Epidermal melanocyte (primary cell): ENCODE measurements around the gene SF3B6.
"Not testable (repeated sequence)": the region's sequence is repeated elsewhere in the genome, so short reads cannot be mapped to it uniquely, and the experiment has no call there.

Source experiments
- DNase-seq: peaks from one replicate; pipeline ENCODE4 v3.0.0; 2011; ENCODE audit warnings: low spot score; ENCODE audit not compliant: insufficient read length

The SF3B6 gene, protein sequence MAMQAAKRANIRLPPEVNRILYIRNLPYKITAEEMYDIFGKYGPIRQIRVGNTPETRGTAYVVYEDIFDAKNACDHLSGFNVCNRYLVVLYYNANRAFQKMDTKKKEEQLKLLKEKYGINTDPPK

DNA sequence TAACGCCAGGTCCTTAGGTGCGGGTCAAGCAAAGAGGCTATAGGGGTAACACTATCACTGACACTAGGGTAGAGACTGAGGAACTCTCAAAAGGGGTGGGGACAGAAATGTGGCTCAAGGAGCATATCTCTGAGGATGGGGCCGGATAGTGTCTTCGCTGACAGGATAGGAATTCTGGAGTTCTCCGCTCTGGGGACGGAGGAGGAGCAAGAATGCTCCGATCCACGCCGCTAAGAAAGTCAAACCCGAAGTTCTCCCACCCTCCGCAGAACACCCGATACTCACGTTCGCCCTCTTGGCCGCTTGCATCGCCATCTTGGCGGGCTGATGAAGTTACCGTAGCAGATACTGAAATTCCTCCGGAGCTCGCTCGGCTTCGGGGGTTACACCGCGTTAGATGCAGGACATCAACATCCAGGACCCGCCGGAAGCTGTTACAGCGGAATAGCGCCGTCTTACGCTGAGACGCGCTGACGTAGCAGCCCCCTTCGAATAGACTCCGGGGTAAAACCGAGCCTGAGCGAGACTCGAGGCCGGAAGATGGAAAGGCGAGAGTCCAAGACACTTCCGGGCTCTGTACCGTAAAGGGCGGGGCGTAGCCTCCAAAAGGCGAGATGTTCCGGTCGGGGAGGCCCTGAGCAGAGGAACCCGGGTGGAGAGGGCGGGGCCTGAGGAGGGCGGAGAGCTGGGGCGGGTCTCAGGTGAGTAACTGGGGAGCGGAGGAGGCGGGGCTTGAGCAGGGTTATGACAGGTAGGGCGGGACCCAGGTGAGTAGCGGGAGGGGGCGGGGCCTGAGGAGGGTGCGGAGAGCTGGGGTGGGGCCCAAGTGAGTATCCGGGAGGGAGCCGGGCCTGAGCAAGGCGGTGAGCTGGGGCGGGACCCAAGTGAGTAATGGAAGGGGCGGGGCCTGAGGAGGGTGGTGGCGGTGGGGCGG lies at the start of gene SF3B6:
TSS of gene SF3B6 (minus strand) at position 412 of the 934 bp plus-strand sequence. CDS start at position 315, 97 bp downstream.
- DNase-seq, result peak; percentile 86

DNA sequence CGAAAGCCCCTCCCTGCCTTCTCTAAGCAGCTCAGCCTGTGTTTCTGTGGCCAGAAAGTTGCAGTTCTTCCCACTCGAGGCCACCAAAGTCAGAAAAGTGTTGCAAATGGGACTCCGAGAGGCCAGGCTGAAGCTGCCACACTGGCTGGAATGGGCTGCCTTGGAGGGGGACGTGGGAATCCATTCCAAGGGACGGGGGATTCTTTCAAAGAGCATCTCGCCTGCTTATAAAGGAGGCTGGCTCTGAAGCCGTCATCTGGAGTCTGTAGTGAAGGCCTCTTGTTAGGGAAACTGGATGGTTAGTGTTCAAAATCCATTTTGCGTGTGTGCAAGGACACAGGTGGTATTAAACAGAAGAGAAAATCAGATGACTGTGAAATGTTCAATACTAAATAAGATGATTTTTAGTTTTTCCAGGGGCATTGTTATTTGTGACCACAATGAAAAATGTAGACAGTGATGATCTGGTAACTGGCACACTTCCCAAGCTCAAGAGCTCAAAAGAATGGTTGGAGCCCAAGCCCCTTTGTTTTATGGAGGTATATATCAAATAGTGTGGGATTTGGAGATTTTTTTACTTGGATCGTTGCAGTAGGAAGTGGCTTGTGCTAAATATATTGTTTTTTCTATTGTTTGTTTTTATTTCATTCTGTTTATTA lies 47.9 kb upstream of the SF3B6 start:
- peak; percentile 28 for DNase-seq

DNA sequence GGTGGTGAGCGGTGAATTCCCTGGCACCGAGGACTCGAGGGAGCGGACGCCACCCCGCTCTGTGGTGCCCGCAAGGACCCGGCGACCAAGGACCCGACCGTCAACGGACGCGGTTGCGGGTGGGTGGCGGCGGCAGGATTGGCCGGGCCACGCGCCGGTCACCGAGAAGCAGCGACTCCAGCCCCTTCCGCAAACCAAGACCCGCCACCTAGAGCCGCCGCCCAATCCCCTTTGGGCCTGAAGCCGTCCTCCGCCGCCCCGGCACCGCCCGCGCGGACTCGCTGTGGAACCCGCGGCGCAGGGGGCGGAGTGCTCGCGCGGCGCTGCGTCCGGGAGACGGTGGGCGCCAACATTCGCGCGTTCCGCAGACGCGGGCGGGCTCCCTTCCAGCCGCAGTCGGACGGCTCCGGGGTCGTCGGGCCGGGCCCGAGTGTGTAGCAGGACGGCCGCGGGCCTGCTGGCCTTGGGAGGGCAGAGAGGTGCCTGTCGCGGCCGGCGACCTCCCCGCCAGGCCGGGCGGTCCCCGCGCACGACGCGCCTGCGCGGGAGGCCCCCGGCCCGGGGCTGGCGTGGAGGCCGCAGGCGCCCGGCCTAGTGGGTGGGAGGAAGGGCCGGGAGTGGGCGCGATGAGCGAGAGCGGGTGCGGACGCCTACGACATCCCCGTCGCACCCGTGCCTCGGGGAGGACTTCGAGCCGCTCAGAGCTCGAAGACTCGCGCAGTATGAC lies 47.2 kb upstream of the SF3B6 start, which contains the start of the genes FAM228B and PFN4:
TSS of gene FAM228B (plus strand) at position 275 of the 727 bp plus-strand sequence. CDS start 893 bp downstream, outside the sequence.
TSS of gene PFN4 (minus strand) at position 140 of the 727 bp plus-strand sequence. CDS start 799 bp downstream, outside the sequence.
- peak; percentile 66 for DNase-seq

DNA sequence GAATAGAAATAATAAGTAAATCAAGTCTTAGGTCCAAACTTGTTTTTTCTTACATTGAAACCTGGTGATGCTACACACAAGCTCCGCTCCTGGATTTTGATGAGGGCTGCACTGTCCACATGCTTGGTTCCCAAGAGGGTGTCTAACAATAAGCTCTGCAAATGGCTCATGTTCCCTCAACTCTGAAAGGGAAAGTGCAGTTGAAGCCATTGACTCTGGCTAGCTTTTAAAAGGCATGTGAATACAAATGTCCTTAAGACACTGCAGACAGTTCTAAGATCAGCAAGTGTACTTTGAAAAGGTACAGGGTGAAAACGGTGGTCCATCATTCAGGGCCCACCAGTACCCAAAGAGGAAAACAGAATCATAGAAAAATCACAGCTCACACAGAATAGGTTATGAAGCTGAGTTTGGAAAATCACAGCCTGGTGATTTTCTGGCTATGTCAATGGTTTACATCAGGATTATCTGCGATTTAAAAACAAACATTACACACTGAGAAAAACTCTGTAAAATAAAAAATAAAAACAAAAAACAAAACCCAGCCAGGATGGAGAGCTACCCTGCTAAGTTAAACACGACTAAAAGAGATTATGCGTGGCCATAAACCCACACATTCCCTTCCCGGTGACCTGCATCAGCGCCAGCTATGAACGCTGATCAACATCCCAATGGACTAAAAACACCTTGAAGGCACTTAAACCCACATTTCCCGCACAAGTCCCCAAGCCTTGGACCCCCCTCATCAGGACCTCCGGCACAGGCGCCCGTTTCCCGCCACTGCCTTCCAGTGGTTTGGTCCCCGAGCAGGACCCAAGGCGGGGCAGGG lies 46.5 kb upstream of the SF3B6 start:
- no peak for DNase-seq

DNA sequence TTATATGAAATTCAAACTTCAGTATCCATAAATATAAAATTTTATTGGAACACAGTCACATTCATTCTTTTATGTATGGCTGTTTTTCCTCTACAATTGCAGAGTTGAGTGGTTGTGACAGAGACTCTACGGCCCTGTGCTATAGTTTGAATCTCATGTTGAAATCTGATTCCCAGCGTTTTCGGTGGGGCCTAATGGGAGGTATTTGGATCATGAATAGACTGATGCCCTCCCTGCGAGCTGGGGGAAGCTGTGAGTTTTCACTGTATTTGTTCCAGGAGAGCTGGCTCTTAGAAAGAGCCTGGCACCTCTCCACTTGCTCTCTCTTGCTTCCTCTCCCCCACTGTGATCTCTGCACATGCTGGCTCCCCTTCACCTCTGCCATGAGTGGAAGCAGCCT lies 45.3 kb upstream of the SF3B6 start:
- no peak for DNase-seq

DNA sequence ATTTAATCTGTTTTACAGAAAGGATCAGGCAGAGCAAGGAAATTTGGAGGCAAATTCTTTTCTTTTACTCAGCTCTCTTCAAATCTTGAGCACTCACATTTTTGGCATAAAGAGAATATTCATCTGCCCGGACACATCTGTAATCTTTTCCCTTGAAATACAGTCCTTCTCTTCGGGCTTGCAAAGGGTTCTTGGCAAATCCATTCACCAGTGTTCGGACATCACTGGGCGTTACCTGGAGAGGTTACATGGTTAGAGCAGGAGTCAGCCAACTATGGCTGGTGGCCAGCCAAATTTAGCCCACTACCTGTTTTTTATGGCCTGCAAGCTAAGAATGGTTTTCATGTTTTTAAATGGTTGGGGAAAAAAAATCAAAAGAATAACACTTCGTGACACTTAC lies 44.9 kb upstream of the SF3B6 start:
- DNase-seq, result no peak

DNA sequence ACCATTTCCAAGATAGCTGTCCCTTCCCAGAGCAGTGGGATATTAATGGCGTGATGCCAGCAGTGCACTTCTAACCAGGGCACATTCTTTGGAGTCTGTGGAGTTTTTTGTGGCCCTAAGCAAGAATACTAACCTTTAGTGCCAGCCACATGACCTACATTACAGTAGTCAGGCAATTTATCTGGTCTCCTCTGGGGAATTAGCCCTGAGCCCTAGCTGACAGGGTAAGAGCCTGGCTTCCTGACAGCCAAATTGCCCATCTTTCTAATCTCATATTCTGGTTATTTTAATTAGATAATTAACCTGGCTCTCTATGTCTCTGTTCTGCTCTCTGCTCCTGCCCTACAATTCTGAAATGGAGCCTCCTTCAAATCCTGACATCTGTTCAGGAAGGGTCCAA lies 41.8 kb upstream of the SF3B6 start:
- no peak for DNase-seq

DNA sequence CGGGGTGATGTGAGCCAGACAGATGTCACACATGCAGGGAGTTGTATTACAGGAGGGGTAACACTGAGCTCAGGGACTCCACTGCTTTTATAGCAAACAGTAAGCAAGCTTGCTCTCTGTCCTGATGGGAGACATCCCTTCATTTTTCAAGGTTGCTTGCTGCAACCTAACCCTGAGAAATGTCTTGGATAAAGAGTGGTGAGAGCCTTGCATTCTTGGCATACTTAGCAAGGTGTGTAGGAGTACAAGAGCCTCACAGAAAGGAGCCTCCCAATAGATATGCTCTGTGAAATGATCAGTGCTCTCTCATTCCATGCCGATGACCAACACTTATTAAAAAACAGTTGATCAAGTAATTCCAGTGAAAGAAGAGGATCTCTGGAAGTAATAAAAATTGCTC lies 38.9 kb upstream of the SF3B6 start:
- no peak for DNase-seq

DNA sequence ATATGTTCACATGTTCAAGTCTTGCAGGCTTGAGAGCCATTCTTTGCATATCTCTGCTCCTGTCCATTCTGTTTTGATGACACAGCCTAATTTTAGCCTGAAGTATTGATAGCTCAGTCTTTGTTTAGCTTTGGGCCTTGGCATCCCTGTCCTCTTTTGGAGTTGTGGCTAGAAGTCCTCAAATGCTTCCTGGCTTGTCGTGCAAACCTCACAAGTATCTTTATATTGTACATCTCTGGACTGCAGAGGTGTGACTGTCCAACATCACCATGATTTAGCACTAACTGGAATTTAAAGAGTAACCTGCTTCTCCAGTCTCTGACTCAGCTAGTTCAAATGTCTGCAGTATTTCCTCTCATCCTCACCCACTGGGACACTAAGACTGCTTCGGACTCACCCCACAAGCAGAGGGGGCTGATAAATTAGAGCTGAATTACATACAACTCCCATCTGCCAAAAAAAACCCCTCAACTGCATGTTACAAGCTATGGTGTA lies 35.3 kb upstream of the SF3B6 start:
- DNase-seq, result no peak

DNA sequence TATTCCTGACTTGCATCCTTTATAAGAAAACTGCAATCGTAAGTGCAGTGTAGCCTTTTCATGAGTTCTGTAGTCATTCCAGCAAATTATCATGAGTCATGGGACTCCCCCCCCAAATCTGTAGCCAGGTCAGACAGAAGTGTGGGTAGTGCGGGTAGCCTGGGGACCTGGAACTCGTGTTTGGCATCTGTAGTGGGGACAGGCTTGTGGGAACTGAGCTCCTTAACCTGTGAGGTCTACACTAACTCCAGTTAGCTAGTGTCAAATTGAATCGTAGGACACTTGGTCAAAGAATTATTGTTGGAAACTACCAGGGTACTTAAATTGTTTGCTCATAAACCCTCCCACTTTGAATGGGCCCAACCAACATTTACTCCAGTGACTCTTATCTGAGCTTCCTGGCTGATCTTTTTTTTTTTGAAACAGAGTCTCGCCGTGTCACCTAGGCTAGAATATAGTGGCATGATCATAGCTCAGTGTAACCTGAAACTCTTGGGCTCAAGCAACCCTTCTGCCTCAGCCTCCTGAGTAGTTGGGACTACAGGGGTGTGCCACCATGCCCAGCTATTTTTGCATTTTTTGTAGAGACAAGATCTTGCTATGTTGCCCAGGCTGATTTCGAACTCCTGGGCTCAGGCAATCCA lies 34.7 kb upstream of the SF3B6 start:
- DNase-seq, result no peak

DNA sequence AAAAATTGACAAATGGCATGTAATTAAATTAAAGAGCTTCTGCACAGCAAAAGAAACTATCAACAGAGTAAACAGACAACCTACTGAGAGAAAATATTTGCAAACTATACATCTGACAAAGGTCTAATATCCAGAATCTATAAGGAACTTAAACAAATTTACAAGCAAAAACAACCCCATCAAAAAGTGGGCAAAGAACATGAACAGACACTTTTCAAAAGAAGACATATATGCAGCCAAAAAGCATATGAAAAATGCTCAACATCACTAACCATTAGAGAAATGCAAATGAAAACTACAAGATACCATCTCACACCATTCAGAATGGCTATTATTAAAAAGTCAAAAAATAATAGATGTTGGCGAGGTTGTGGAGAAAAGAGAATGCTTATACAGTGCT lies 33.3 kb upstream of the SF3B6 start:
- not testable (repeated sequence) for DNase-seq

DNA sequence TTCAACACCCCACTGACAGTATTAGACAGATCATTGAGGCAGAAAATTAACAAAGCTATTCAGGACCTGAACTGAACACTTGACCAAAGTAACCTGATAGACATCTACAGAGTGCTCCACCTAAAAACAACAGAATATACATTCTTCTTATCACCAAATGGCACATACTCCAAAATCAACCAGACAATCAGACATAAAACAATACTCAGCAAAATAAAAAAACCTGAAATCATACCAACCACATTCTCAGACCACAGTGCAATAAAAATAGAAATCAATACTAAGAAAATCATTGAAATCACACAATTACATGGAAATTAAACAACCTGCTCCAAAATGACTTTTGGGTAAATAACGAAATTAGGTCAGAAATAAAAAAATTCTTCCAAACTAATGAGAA lies 31.2 kb upstream of the SF3B6 start:
- DNase-seq, result no peak

DNA sequence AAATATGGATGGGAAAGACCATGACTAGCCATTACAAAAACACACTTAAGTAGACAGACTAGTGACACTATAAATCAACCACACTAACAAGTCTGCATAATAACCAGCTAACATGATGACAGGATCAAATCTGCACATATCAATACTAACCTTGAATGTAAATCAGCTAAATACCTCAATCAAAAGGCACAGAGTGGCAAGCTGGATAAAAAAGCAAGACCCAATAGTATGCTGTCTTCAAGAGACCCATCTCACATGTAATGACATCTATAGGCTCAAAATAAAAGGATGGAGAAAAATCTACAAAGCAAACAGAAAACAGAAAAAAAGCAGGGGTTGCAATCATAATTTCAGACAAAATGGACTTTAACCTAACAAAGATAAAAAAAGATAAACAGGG lies 30.7 kb upstream of the SF3B6 start:
- DNase-seq, result no peak

DNA sequence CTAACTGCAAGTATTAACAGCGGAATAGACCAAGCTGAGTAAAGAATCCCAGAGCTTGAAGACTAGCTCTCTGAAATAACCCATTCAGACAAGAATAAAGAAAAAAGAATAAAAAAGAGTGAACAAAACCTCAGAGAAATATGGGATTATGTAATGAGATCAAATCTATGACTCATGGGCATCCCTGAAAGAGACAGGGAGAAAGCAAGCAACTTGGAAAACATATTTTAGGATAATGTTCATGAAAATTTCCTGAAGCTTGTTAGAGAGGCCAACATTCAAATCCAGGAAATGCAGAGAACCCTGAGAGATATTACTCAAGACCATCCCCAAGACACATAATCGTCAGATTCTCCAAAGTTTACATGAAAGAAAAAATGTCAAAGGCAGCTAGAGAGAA lies 29.7 kb upstream of the SF3B6 start:
- DNase-seq, result no peak

DNA sequence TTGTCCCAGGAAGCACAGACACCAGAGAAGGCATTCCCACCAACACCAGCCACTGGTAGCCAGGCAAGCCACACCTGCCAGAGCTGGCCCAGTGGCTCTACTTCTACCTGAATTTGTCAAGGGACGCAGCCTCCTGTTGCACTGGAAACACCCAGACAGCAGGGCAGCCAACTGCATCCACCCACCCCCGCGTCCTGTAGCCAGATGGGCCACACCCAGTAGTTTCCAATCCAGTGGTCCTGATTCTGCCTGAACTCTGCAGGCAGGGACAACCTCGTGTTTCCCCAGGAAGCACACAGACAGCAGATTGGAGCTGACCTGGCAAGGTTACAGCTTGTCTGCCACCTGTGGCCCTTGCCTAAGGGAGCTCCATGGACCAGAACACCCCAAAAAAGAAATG lies 28.8 kb upstream of the SF3B6 start:
- DNase-seq, result no peak

DNA sequence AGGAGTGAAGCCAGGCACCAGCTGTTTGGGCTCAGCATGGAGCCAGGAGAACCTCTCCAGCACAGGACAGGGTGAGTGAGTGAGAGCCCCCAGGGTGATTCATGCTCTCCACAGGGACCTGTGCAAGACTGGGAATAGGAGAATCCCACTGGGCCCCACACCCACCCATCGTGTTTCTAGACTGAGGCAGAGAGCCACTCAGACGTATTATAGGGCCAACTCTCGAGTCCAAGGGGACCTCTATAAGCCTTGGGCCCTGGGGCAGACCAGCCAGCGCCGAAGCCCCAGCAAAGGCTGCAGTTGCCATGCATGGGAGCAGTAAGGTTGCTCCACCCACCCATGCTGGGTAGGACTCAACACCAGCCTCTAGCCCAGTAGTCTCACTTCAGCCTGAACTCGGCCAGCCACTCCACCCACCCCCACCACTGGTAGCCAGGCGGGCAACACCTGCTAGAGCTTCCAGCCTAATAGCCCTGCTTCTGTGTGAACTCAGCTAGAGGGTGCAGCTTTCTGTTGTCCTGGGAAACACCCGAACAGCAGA lies 28.1 kb upstream of the SF3B6 start:
- DNase-seq, result no peak

DNA sequence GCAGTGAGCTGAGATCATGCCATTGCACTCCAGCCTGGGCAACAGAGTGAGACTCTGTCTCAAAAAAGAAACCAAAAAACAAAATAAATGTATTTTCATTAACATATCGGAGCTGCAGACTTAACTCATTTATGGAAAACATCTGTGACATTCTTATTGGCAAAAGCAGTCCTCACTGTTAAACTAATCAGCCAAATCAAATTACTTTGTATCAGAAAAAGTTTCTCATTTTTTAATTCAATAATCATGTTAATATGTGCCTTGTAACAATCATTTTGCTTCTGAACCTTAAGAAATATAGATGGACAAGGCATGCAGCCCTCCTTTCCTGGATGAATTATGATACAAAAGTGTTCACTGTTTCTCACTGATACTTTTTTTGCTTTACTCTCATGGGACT lies 26.6 kb upstream of the SF3B6 start:
- DNase-seq, result no peak

DNA sequence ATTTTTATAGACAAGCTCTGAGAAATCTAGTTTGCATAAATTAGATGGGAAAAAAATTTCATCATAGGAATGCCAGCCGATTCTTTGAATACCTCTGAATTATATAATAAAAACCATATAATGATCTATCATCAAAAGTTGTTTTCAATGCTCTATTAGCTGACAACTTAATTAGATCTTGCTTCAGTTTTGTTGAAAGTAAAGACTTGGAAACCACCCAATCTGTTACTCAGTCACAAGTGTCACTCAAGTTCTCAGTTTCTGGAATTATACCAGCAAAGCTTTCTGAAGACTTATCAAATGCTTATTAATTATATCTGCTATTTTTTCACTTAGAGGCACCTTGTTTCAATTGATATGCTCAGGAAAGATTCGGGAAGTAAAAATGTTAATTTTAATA lies 25.9 kb upstream of the SF3B6 start:
- DNase-seq, result no peak

DNA sequence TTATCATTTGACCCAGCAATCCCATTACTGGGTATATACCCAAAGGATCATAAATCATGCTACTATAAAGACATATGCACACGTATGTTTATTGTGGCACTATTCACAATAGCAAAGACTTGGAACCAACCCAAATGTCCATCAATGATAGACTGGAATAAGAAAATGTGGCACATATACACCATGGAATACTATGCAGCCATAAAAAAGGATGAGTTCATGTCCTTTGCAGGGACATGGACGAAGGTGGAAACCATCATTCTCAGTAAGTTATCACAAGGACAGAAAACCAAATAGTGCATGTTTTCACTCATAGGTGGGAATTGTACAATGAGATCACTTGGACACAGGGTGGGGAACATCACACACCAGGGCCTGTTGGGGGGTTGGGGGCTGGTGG lies 24.6 kb upstream of the SF3B6 start:
- not testable (repeated sequence) for DNase-seq
